HG02623 (cell line): Measurements from ENCODE around the gene FKBP6.
A peak's percentile ranks its signal among the peaks of the same experiment; 100 is the strongest.
"Not testable (repeated sequence)": the region's sequence is repeated elsewhere in the genome, so short reads cannot be mapped to it uniquely, and the experiment has no call there.

ENCODE experiments used
- ATAC-seq: cut with Tn5 transposase; IDR thresholded peaks from one replicate; pipeline ENCODE4 v1.9.1; 2021; ENCODE audit warnings: moderate library complexity; ENCODE audit not compliant: unreplicated experiment

Gene FKBP6

GRCh38 chr7:73323434-73324080 is 4.4 kb upstream of the FKBP6 start:
- ATAC-seq = not testable (repeated sequence)

GRCh38 chr7:73324081-73324845 is 3.7 kb upstream of the FKBP6 start:
- ATAC-seq = peak; percentile 47

DNA sequence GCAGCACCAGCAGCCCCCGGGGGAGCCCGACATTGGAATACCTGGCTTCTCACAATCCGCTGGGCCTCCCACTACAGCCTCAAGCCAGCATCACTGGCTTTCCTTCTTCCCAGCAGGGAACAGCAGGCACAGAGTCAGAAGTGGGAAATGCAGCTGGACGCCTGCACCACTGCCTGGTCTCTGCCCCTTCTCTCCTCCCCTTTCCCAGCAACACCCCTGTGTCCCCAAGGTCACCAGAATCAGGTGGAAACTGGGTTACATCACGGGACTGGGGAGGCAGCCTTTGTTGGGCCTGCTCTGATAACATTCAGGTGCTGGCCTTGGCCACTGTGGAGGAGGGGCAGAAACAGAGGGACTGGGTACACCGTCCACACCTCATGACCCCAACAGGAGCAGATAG is 2.5 kb upstream of the FKBP6 start:
- ATAC-seq = not testable (repeated sequence)

- ATAC-seq = not testable (repeated sequence)
Measured at GRCh38 chr7:73327449-73327848, 512 bp upstream of the FKBP6 start.

GRCh38 chr7:73328696-73329095 is 735 bp downstream of the FKBP6 start:
- ATAC-seq = no peak

GRCh38 chr7:73329861-73330581 is 2.1 kb downstream of the FKBP6 start:
- ATAC-seq = no peak

DNA sequence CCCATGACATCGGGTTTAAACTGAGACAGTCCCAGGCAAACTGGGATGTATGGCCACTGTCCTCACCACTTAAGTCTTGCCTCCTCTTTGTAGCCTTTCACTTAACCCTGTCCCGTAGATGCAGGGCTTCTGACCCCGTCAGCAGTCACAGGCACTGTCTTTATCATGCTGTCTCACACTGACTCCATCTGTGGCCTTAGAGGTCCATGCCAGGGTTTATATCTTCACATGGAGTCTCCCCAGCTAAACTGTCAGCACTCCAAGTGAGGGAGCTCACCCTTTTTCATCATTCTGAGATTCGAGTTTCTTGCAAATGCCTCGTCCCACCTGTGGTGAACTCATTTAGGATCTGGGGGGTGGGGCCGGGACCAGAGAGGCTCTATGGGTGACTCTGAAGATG is 2.8 kb downstream of the FKBP6 start:
- no peak for ATAC-seq

DNA sequence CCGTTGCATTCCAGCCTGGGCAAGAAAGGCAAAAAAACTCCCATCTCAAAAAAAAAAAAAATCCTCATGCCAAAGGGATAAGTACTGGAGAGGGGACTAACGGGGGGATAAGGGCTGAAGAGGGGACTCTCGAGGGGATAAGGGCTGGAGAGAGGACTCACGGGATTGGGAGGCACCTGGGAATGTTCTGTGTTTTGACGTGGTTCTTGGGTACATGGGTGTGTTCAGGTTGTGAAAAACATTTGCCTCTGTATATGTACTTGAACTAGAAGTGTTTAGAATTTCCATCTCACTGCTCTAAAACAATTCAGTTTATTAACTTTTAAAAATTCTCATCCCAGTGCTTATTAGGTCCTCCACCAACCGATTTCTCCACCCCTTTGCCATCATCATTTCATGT is 4.5 kb downstream of the FKBP6 start:
- no peak for ATAC-seq

GRCh38 chr7:73338321-73338720 is 10.4 kb downstream of the FKBP6 start:
- no peak for ATAC-seq

GRCh38 chr7:73340514-73340913 is 12.6 kb downstream of the FKBP6 start:
- no peak for ATAC-seq

GRCh38 chr7:73341877-73342276 is 13.9 kb downstream of the FKBP6 start:
- ATAC-seq = no peak

DNA sequence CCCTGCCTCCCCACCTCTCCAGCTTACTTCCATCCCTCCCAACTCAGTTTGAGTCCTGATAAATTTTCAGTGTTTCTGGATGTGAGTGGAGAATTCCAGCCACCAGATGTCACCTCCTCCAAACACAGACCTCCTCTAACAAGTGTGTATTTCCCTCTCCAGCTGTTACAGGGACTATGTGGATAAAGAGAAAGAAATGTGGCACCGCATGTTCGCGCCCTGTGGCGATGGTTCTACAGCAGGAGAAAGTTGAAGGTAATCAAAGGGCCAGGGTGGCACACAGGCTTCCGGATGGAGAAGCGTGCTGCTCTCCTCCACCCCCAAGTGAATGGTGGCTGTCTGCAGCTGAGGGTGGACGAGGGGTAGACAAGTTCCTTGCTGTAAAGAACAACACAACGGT is 14.7 kb downstream of the FKBP6 start:
- ATAC-seq = no peak

- ATAC-seq = no peak
Measured at GRCh38 chr7:73343671-73344380, 15.9 kb downstream of the FKBP6 start.

GRCh38 chr7:73345538-73345937 is 17.6 kb downstream of the FKBP6 start:
- no peak for ATAC-seq

DNA sequence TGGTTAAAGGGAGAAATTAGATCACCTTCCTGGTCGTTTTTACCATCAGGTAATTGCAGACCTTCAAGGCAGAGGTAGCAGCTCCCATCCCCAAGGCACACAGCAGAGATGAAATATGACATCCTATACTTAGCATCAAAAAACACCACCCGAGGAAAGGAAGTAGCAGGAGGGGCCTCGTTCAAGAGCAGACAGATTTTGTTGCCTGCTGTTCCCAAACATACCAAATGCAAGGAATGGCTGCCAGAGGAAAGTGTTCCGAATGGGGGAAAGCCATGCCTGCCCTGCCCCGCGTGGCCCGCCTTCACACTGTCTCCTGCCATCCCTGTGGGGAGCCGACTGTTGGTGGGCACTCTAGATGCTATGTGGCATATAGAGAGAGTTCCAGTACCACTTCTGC is 18.0 kb downstream of the FKBP6 start:
- no peak for ATAC-seq

- ATAC-seq = no peak
Measured at GRCh38 chr7:73349763-73350162, 21.8 kb downstream of the FKBP6 start.

DNA sequence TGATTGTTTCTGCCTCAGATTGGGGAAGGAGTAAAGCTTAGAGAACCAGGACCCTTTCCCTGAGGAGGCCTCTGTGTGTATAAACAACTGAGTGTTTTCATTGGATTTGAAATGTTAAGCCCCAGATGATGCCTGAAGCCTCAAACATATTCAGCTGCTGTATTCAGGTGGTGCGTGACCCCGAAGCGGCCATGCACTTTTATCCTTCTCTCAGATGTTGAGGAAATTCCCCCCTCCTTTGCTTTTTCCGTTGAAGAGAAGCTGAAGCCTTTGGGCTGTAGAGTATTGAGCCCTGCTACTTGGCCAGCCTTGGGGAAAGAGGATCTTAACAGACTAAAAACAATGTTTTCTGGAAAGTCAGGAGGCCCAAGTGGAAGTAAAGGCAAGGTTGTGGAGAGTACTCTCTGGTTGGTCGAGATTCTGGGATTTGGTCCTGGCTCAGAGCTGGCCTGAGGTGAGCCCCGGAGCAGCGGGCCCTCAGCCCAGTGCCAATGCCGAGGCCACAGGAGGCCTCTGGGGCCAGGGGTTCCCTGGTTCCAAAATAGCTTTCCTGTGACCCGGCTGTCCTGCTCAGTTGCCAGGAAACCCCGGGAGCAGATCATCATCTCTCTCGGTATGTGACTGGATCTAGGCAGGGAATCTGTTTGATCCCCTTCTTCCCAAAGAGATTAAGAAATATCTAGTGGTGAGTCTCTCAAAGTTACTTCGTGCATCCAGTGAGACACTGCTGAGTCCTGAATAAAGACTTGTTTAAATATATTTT is 22.5 kb downstream of the FKBP6 start:
- no peak for ATAC-seq

DNA sequence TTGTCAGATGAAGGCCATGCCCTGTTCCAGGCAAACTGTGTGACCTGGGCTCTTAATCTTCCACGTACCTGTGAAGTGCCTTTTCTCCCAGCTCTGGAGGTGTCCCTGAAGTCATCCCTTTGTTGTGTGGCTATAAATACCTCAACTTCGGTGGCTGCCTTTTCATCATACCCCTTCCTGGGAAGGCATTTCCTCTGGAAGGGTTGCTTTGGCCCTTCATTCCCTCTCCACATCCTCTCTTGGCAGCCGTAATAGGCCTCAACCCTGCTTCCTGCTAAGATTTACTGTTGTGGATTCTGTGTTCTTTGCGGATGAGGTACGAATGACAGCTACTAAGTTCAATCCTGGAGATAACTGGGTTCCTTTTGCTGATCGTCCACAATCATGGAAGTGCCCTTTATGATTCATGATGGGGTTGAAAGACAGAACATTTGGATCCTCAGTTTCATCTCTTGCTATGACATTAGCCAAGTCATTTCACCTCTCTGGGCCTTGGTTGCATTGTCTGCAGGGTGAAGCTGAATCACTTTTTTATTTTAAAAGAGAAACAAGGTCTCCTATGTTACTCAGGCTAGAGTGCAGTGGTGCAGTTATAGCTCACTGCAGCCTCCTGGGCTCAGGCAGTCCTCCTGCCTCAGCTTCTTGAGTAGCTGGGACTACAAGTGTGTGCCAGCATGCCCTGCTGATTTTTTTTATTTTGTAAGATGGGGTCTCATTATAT is 23.6 kb downstream of the FKBP6 start:
- no peak for ATAC-seq

DNA sequence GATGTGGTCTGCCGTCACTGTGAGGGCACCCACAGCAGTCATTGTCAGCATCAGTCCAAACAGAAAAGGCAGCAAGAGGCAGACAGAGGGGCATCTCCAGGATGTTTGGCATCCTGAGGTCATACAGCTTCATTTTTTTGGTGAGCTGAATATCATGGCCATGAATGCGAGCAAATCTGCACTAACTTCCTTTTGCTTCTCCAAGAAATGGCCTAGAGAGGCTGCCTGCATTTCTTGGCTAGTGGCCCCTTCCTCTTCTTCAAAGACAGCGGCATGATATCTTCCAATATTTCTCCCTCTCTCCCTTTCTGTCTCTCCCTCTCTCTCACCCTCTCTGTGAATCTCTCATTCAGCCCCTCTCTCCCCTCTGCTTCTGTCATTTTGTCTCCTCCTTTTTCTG is 24.8 kb downstream of the FKBP6 start:
- ATAC-seq = no peak

- no peak for ATAC-seq
Measured at GRCh38 chr7:73353243-73353642, 25.3 kb downstream of the FKBP6 start.
